ENCODE data around the gene PDE3A.

- no peak for TF ChIP-seq EZH2 (IDR thresholded peaks at IDR 0.05; ENCODE audit: borderline replicate concordance, low read depth, low read length, poor library complexity, severe bottlenecking)
- TF ChIP-seq, protein P1, sequence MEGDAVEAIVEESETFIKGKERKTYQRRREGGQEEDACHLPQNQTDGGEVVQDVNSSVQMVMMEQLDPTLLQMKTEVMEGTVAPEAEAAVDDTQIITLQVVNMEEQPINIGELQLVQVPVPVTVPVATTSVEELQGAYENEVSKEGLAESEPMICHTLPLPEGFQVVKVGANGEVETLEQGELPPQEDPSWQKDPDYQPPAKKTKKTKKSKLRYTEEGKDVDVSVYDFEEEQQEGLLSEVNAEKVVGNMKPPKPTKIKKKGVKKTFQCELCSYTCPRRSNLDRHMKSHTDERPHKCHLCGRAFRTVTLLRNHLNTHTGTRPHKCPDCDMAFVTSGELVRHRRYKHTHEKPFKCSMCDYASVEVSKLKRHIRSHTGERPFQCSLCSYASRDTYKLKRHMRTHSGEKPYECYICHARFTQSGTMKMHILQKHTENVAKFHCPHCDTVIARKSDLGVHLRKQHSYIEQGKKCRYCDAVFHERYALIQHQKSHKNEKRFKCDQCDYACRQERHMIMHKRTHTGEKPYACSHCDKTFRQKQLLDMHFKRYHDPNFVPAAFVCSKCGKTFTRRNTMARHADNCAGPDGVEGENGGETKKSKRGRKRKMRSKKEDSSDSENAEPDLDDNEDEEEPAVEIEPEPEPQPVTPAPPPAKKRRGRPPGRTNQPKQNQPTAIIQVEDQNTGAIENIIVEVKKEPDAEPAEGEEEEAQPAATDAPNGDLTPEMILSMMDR (conservative IDR thresholded peaks at IDR 0.05; ENCODE audit: low read depth, low read length) = no peak
Observed at GRCh38 chr12:20487519-20487918, 119.2 kb downstream of the PDE3A start.
